DND-41 (cell line): ENCODE results near the gene C14orf180.

Experiments used
- CTCF ChIP-seq: IDR thresholded peaks from 2 replicates; pipeline ENCODE4 v1.5.1; 2012; ENCODE audit warnings: borderline replicate concordance, low read length, moderate library complexity, mild to moderate bottlenecking; ENCODE audit not compliant: poor library complexity, severe bottlenecking; ENCODE audit errors: extremely low read depth
- EZH2 ChIP-seq: IDR thresholded peaks from 3 replicates; pipeline ENCODE4 v1.6.1; 2012; ENCODE audit warnings: borderline replicate concordance, low read depth, mild to moderate bottlenecking, moderate library complexity, low read length, inconsistent platforms; ENCODE audit not compliant: severe bottlenecking

GRCh38 chr14:104609666-104610065, 30.1 kb downstream of the C14orf180 start:
- TF ChIP-seq CTCF (no peak), EZH2 (no peak)
